Ovary (tissue), 3 donors: Measurements from ENCODE around the gene NES.

ENCODE experiments used
- EP300 ChIP-seq: sonication (generic); formaldehyde crosslinking; IDR thresholded peaks from one replicate; pipeline ENCODE4 v1.6.1; 2017; ENCODE audit warnings: antibody characterized with exemption
- POLR2A ChIP-seq: fragments of 450-650 bp; IDR thresholded peaks from one replicate; pipeline ENCODE4 v1.6.1; 2017; ENCODE audit warnings: antibody characterized with exemption, mild to moderate bottlenecking, moderate library complexity
- TF ChIP-seq, protein P1 (sequence below), 3 donors: fragments of 450-650 bp in 2 of 3; fragments of 200-600 bp in 1 of 3; IDR thresholded peaks; one replicate each; pipeline versions ENCODE4 v1.5.1 to v1.8.0; 2016 to 2022; ENCODE audit warnings: antibody characterized with exemption in 3 of 3, mild to moderate bottlenecking in 1 of 3
- donor health status: DM: no; HTN: no; CAD: no.

GRCh38 chr1:156693848-156694689, 16.9 kb upstream of the NES start:
- TF ChIP-seq POLR2A: no peak
- TF ChIP-seq, protein P1, sequence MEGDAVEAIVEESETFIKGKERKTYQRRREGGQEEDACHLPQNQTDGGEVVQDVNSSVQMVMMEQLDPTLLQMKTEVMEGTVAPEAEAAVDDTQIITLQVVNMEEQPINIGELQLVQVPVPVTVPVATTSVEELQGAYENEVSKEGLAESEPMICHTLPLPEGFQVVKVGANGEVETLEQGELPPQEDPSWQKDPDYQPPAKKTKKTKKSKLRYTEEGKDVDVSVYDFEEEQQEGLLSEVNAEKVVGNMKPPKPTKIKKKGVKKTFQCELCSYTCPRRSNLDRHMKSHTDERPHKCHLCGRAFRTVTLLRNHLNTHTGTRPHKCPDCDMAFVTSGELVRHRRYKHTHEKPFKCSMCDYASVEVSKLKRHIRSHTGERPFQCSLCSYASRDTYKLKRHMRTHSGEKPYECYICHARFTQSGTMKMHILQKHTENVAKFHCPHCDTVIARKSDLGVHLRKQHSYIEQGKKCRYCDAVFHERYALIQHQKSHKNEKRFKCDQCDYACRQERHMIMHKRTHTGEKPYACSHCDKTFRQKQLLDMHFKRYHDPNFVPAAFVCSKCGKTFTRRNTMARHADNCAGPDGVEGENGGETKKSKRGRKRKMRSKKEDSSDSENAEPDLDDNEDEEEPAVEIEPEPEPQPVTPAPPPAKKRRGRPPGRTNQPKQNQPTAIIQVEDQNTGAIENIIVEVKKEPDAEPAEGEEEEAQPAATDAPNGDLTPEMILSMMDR (IDR thresholded peaks at IDR 0.05): no peak
- no peak for TF ChIP-seq EP300
